Measurements from ENCODE around the gene TICAM1.

DNA sequence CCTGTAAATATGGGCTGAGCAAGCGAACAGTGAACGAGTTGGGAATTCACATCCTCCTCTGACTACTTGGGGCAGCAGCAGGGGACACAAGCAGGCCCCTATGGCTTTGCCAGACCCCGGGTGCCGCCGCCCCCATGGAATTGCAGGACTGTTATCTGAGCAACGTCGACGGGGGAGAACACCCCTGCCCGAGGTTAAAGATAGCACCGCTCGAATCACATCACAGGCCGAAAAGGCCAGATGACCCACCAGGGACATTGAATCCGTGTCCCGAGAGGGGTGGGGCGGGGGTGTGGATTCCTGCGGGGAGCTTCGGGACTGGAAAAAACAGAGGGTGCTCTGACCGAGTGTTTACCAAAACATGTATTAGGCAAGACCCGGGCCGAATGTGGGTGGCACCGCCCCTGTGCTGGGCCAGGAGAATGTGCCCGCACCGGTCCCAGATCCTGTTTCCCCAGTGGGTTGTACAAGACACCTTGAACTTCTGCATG lies 30.9 kb downstream of the TICAM1 start:
- TF ChIP-seq POLR2A (IDR thresholded peaks at IDR 0.05) (no peak), CTCF (IDR thresholded peaks at IDR 0.05) (no peak)

Data from suprapubic skin (tissue), 3 donors.